Ovary (tissue), 9 donors: ENCODE data around the gene ITGB7. TPM values are rescaled to one million over a fixed set of nuclear protein-coding genes. Genes with fewer than 3 reads are reported as not detected.

Source experiments
- DNase-seq, 5 donors: peaks; one replicate each; pipeline ENCODE4 v3.0.0-alpha.2; 2019 to 2020
- H3K27ac ChIP-seq, 2 donors: fragments of 200-600 bp; one replicate each; pipeline versions ENCODE4 v1.5.1 to v1.8.0; 2019 to 2022
- H3K27me3 ChIP-seq: fragments of 200-600 bp; one replicate; pipeline ENCODE4 v1.8.0; 2022
- H3K36me3 ChIP-seq: fragments of 200-600 bp; sonication (generic); one replicate; pipeline ENCODE4 v1.5.1; 2019
- H3K4me1 ChIP-seq: one replicate; pipeline ENCODE4 v1.8.1; 2013; ENCODE audit warnings: mild to moderate bottlenecking, moderate library complexity; ENCODE audit not compliant: insufficient read depth
- H3K4me3 ChIP-seq: fragments of 200-600 bp; sonication (generic); one replicate; pipeline ENCODE4 v1.5.1; 2017
- H3K9me3 ChIP-seq, 2 donors: fragments of 200-600 bp in 1 of 2; sonication (generic) in 1 of 2; one replicate each; pipeline versions ENCODE4 v1.5.1 to v1.8.1; 2013 to 2019; ENCODE audit warnings: mild to moderate bottlenecking in 1 of 2, moderate library complexity in 1 of 2
- CTCF ChIP-seq, 3 donors: fragments of 450-650 bp in 2 of 3; fragments of 200-600 bp in 1 of 3; IDR thresholded peaks; one replicate each; pipeline versions ENCODE4 v1.5.1 to v1.8.0; 2016 to 2022; ENCODE audit warnings: antibody characterized with exemption in 3 of 3, mild to moderate bottlenecking in 1 of 3
- EP300 ChIP-seq: sonication (generic); formaldehyde crosslinking; IDR thresholded peaks from one replicate; pipeline ENCODE4 v1.6.1; 2017; ENCODE audit warnings: antibody characterized with exemption
- POLR2A ChIP-seq: fragments of 450-650 bp; IDR thresholded peaks from one replicate; pipeline ENCODE4 v1.6.1; 2017; ENCODE audit warnings: antibody characterized with exemption, mild to moderate bottlenecking, moderate library complexity
- WGBS, 3 donors: extraction: QIAGEN DNeasy Blood & Tissue Kit in 1 of 3; methylation state at CpG; one replicate each; pipeline versions ENCODE4 v1.1.5 to v1.1.7; 2013 to 2017; 5-methylcytosine and 5-hydroxymethylcytosine counted together
- intact Hi-C, 4 donors: fragments of 100-400 bp; cut with DNase I; formaldehyde crosslinking; loops; one replicate each; pipeline versions ENCODE4 v1.11.0 to v1.15.1; 2022 to 2023
- polyA plus RNA-seq, 2 donors: library from polyadenylated mRNA; stranded (reverse); fragments of 200-250 nt in 1 of 2; fragments of 350-450 nt in 1 of 2; fragmentation: Illumina TruSeq in 1 of 2; extraction: RNeasy Lipid Tissue Mini Kit (QIAGEN cat#74804) in 1 of 2; gene quantifications; one replicate each; pipeline ENCODE4 v1.2.3, GENCODE V29; 2013 to 2014
- total RNA-seq, 7 donors: library from RNA; depleted of rRNA in 2 of 7; stranded (reverse); fragments of >200 nt in 2 of 7; fragmentation: NEBNext Ultra II Directional in 3 of 7; extraction: Animal tissue kit (Norgen Biotek cat#: 25700) in 3 of 7; gene quantifications; one replicate each; pipeline versions ENCODE4 v1.1.0 to v1.2.4, GENCODE V29; 2016 to 2023
- donor health status: DM: no; HTN: no; CAD: no; lungs with moderate emphysema.
- donor health status: DM: no; HTN: no; CAD: no.
- donor health status: Bipolar disorder and iron deficiency.
- donor health status: DM: yes; HTN: yes; CAD: no.
- donor health status: DM: no; HTN: no; CAD: no.
- donor health status: DM: yes; HTN: yes; CAD: no.

ITGB7 gene
- total and polyA plus RNA-seq, 9 donors: 0.45 to 3.1 (median 1.7) TPM

GRCh38 chr12:53252349-53252916 lies 45.4 kb upstream of the ITGB7 start:
- Histone ChIP-seq H3K36me3 (no peaks in the 10 kb centered on the region), H3K27ac (peak overlapping the region; percentile 60 to 74), H3K4me1 (peaks cover 3% of the 10 kb centered on the region), H3K4me3 (peak overlapping the region; percentile 76), H3K9me3 (no peaks in the 10 kb centered on the region), H3K27me3 (no peaks in the 10 kb centered on the region)
- DNase-seq: peak in 2 of 5 donors; percentile 50 to 53
- TF ChIP-seq POLR2A: no peak
- no peak for TF ChIP-seq EP300
- TF ChIP-seq CTCF (IDR thresholded peaks at IDR 0.05): no peak
- intact Hi-C loops: loop anchor here in 2 of 4 donors (5.0 kb wide), 2 partner anchors 35 to 40 kb away; no protein-coding TSS in a partner anchor
- 4 to 8% (median 6%) methylated on average over 19 of the region's 19 CpGs for WGBS, 3 donors

- 1% methylated on average over 46 to 51 of the region's 51 CpGs for WGBS, 3 donors
- H3K27ac ChIP-seq: peak overlapping the region; percentile 60 to 74
- no peak for TF ChIP-seq EP300
- peak in 2 of 3 donors; percentile 20 to 38 for TF ChIP-seq CTCF (IDR thresholded peaks at IDR 0.05)
- TF ChIP-seq POLR2A: peak; percentile 24
- H3K9me3 ChIP-seq: no peaks in the 10 kb centered on the region
- H3K27me3 ChIP-seq: no peaks in the 10 kb centered on the region
- H3K36me3 ChIP-seq: no peaks in the 10 kb centered on the region
- peaks cover 3% of the 10 kb centered on the region for H3K4me1 ChIP-seq
- intact Hi-C loops: loop anchor here in 2 of 4 donors (5.0 kb wide), 2 partner anchors 34 to 39 kb away; no protein-coding TSS in a partner anchor
- peak; percentile 73 to 87 (median 83) for DNase-seq
- H3K4me3 ChIP-seq: peak overlapping the region; percentile 76
Measured at GRCh38 chr12:53251477-53252348, 44.7 kb upstream of the ITGB7 start.

GRCh38 chr12:53245286-53245685 lies 38.2 kb upstream of the ITGB7 start:
- DNase-seq: no peak
- no peaks in the 10 kb centered on the region for H3K9me3 ChIP-seq
- H3K4me3 ChIP-seq: no peak overlapping the region
- intact Hi-C loops: no loop called here
- no peak for TF ChIP-seq EP300
- no peaks in the 10 kb centered on the region for H3K27me3 ChIP-seq
- WGBS, 3 donors: 77 to 85% (median 78%) methylated on average over 3 of the region's 3 CpGs
- no peaks in the 10 kb centered on the region for H3K36me3 ChIP-seq
- H3K4me1 ChIP-seq: no peaks in the 10 kb centered on the region
- H3K27ac ChIP-seq: no peak overlapping the region

- Histone ChIP-seq H3K4me3 (no peak overlapping the region), H3K27me3 (no peaks in the 10 kb centered on the region), H3K27ac (no peak overlapping the region), H3K36me3 (no peaks in the 10 kb centered on the region), H3K4me1 (no peaks in the 10 kb centered on the region), H3K9me3 (no peaks in the 10 kb centered on the region)
- no peak for DNase-seq
- intact Hi-C loops: no loop called here
- TF ChIP-seq CTCF (IDR thresholded peaks at IDR 0.05): no peak
- TF ChIP-seq POLR2A: no peak
- no peak for TF ChIP-seq EP300
- WGBS, 3 donors: 34 to 74% (median 44%) methylated on average over 1 of the region's 1 CpG
Measured at GRCh38 chr12:53244337-53244736, 37.3 kb upstream of the ITGB7 start.
